Activated T-helper 9 cell treated with anti-CD3 and anti-CD28 coated beads, Interleukin-2, amount 50 U/mL, for 16 hours (primary cell): ENCODE data around the gene CHMP1A.
"Not testable (repeated sequence)": the region's sequence is repeated elsewhere in the genome, so short reads cannot be mapped to it uniquely, and the experiment has no call there.

Source experiments
- DNase-seq: peaks from one replicate; pipeline ENCODE4 v3.0.0-alpha.2; 2020; ENCODE audit warnings: low read depth

CHMP1A gene

DNA sequence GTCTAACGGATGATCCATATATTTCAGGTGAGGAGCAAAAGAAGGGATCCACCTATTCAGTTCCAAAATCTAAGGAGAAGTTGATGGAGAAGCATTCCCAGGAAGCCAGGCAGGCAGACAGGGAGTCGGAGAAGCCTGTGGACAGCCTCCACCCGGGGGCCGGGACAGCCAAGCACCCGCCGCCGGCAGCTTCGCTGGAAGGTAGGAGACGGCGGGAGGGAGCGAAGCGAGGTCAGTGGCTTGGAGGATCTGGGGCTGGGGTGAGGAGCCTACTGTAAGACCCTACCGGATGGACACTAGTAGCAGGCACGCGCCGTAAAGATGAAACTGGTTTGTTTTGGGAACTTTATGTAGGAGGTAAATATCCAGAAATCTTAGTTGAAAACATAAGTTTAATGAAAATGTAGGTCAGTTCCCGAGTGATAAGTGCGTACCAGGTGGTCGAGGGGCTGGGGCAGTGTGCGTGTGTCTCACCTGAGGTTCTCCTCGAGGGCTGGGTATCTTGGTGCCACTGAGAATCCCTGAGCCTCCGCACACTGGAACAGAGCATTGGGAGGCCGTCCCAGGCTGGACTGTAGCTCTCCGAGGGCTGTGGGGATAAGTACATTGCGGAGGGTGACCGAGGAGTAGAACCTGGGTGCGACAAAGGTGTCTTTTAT is 842 bp upstream of the CHMP1A start:
- DNase-seq: no peak

DNA sequence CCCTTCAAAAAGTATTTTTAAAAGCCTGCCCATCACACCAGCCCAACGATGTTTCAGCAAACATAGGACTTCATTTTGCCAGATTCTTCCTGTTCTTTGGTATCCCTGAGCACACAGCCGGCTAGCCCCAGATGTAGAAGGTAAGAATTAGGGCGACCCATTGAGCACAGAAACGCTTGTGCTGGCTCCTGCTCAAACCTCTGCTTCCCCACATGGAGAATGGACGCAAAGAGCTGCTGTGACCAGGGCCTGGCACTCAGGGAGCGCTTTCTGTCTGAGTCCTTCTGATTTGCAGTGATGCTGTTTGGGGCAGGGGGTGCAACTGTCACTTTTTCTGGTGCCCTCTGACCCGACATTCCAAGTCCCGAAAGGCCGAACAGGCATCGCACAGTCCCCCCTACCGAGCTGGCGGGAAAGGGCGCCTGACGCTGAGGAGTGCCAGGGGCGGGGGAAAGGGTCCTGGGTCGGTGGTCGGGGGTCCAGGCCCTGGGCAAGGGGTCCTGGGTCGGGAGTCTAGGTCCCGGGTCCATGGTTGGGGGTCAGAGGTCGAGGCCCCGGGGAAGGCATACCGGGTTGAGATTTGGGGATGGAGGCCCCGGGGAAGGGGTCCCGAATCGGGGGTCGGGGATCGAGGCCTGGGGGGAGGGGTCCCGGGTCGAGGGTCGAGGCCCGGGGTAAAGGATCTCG is 930 bp downstream of the CHMP1A start:
- DNase-seq: no peak

DNA sequence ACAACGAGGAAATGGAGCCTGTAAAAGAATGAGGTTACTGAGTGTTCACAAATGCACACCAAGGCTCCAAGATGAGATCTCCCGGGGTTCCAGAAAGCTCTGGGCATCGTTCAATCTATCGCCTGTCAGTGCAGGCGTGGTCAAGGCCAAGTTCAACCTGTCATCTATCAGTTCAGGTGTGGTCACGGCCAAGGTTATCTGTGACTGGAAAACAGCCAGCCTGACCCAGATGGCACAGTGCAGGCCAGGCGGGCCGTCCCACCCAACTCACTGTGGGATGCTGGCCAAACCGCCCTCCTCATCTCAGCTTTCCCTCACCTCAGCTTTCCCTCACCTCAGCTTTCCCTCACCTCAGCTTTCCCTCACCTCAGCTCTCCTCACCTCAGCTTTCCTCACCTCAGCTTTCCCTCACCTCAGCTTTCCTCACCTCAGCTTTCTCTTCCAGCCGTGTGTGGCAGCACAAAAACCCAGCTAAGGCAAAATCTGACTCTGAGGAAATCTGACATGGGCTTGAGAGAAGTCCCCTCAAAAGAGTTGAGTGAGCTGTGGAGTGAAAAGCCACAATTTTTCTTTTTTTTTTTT is 2.4 kb downstream of the CHMP1A start:
- DNase-seq: no peak

DNA sequence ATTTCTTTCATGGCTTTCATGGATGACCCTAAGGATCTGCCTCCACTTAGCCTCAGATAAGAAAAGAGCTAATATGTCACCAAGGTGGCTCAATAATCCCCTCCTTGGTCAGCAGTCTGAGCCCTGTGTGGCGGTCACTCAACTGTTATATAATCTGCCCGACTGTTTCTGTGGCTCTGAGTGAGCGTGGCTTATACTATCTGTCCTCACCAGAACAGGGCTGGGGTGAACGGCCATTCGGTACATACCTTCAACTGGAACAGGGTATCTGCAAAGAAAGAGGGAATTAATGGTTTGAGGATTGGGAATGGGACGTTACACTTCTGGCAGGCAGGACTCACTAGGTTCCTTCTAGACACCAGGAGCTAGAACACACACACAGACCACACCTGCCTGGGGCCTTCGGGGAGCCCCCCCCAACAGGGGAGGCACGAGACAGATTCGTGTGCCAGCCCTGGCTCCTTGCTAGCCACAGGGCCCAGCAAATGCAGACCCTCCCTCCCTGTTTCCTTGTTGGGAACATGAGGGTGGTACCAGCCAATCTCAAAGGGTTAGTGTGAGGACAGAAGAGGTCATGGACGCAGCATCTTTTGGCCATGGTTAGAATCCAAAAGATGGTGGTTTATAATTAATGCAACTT is 3.7 kb downstream of the CHMP1A start:
- no peak for DNase-seq

DNA sequence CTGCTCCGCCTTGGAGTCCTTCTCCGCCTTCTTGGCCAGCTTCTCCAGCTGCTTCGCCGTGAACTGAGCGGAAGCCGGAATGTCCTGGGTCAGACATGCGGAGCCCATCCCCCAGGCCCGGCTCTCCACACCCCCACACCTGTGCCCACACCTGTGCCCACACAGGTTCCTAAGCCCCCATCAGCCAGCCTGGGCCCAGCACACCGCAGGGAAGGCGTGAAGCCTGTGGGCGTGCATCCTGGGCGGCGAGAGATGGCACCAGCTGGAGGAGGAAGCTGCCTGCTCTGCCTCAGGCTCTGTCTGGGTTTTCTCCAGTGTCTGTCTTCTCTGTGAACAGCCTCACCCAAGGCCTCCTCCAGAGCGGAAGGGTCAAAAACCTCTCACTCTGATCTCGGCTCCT is 5.9 kb downstream of the CHMP1A start:
- no peak for DNase-seq

DNA sequence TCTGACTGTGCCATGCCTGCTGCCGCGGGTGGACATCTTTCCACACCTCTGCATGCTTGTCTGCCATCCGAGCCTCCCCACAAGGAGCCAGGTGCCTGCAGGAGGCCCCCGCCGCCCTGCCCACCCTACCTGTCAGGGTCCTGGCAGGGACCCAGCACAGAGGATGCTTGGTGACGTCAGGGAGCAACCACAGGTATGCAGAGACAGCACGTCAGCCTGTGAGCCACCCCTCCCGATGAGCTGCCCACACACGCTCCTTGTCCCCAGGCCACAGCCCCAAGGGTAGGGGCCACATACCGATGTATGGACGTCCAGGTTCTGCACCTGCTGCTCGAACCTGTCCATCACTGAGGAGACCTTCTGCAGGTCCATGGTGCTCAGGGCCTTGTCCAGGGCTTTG is 10.6 kb downstream of the CHMP1A start:
- DNase-seq: no peak

DNA sequence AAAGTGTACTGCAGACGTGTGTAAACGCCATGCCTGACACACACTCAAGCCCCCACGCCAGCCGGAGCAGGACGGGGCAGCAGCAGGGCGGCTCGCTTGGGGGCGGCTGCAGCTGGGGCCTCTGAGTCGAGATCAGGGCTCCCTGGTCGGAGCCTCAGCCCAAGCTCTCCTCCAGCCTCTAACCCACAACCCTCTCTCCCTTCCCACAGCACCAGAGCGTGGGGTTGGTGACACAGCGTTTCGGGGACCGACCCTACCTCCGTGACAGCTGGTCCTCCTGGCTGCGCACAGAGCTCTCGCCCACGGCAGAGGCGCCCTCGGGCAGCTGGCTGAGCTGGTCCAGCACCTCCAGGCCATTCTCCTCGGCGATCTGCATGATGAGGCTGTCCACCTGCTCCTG is 11.2 kb downstream of the CHMP1A start:
- no peak for DNase-seq

DNA sequence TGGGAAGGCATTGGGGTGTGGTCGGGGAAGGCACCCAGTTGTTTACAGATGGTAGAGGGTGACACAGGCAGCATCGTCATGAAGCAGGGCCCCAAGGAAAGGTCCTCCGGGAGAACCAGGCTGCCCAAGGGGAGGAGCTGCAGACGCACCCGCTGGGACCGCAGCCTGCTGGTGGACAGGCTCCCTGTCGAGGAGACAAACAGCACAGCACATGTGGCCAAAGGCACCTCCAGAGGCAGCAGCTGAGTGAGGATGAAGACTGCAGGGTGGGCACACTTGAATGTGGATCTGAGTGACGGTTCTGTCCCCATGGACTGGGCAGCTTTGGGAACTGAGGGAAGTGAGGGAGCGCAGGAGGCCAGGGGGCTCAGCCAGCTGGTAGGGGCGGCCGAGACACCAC is 12.4 kb downstream of the CHMP1A start:
- DNase-seq: no peak

DNA sequence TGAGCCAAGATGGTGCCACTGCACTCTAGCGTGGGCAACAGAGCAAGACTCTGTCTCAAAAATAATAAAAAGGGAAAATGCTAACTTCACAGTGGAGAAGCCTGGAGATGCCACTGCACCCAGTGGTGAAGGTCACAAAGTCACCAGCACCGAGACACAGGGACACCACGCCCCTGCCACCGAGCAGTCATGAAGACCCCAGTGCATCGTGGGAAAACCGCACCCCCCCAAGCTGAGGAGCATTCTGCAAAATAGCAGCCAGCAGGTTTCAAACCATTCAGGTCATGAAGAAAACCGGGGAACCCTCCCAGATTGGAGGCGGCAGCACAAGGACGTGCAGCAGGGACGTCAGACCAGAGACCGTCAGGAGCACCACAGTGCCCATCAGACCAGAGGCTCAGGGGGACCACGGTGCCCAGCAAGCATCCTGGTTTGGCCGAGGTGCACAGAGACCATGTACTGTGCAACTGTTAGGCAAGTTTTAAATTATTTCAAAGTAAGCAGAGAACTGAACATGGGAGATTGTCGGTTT is 13.7 kb downstream of the CHMP1A start:
- DNase-seq: no peak

DNA sequence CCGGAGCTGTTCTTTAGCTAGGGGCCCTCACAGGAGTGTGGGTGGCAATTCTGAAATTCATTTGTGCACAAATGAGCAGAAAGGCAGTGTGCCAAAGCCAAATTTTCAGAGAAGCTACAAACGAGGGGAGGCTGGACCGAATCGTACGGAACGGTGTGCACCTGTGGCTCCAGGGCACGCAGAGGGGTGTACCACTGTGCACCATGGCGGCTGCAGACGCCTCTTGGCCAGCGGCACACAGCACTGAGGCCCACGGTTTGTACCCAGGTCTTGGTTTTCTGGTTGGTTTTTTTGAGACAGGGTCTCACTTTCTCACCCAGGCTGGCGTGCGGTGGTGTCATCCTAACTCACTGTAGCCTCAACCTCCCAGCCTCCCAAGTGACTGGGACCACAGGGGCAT is 14.9 kb downstream of the CHMP1A start:
- DNase-seq: no peak

DNA sequence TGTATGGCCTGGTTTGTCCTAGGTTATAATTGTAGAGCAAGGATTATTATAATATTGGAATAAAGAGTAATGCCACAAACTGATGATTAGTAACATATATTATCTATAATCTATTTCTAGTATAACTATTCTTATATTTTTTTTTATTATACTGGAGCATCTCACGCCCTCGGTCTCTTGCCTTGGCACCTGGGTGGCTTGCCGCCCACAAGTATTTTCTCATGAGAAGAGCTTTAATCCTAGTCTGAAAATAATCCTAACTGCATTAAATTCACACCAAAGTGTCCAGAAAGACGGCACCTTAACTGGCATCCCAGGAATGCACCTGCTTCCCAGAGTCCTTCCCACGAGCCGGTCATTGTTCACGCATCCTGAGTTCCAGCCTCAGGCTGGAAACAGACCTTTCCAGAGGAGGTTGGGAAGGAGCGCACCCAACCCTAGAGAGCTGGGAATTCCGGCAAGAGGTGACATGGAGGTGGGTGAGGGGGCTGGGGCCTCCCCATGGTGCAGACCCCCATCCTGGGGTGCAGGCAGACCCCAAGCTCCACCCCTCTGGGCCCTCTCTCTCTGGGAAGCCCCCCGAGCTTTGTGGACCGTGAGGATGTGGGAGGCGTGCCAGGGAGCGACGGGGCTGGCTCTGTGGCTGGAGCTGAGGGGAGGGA is 15.9 kb downstream of the CHMP1A start:
- no peak for DNase-seq

DNA sequence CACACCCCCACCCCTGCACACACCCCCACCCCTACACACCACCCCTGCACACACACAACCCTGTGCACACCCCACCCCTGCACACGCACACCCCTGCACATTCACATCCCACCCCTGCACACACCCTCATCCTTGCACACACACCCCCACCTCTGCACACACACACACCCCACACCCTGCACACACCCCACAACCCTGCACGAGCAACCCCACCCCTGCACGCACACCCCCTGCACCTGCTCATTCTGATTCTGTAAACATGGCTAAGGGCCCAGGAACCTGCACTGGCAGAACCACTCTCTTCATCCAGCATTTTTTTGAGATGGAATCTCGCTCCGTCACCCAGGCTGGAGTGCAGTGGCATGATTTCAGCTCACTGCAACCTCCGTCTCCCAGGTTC is 18.1 kb downstream of the CHMP1A start:
- DNase-seq: no peak

DNA sequence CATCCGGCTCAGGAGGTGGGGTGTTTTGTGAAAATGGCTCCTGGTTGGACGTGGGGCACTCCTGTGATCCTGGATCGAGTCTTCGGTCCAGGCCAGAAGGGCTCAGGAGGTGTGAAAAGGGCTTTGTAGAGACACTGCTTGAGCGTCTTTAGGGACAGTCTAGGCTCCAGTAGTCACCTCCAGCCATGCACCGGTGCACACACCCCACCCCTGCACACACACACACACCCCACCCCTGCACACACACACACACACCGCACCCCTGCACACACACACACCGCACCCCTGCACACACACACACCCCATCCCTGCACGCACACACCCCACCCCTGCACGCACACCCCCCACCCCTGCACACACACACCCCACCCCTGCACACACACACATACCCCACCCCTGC is 19.1 kb downstream of the CHMP1A start:
- no peak for DNase-seq

DNA sequence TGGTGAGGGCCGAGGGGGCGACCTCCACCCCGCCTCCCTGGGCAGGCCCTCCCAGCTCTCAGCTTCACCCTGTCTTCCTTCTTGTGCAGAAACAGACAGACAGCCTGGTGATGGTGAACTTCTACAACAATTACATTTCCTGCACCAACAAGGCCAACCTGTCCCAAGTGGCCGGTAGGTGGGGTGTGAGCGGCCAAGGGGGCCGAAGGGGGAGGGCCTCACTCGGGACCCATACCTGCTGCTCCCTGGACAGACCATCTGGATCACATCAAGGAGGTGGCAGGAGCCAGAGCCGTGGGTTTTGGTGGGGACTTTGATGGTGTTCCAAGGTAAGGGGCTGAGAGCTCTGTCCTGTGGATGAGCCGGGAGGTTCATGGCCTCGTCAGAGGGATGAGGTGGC is 20.1 kb downstream of the CHMP1A start:
- no peak for DNase-seq

DNA sequence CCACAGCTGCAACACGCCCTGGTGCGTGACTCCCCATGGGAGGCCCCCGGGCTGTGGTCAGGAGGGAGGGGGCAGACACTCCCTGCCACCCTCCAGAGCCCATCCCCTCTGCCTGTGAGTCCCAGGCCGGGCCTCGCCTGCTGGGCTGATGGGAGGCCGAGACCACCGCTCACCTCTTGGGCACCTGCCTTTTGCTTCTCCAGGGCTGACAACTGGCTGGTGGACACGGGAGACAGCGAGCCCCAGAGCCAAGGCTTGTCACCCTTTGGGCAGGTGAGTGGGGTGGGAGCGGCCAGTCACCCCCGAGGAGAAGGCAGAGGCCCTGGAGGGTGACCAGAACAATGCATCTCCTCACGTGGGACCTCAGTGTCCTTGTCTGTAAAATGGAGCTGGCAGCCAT is 20.8 kb downstream of the CHMP1A start:
- no peak for DNase-seq

DNA sequence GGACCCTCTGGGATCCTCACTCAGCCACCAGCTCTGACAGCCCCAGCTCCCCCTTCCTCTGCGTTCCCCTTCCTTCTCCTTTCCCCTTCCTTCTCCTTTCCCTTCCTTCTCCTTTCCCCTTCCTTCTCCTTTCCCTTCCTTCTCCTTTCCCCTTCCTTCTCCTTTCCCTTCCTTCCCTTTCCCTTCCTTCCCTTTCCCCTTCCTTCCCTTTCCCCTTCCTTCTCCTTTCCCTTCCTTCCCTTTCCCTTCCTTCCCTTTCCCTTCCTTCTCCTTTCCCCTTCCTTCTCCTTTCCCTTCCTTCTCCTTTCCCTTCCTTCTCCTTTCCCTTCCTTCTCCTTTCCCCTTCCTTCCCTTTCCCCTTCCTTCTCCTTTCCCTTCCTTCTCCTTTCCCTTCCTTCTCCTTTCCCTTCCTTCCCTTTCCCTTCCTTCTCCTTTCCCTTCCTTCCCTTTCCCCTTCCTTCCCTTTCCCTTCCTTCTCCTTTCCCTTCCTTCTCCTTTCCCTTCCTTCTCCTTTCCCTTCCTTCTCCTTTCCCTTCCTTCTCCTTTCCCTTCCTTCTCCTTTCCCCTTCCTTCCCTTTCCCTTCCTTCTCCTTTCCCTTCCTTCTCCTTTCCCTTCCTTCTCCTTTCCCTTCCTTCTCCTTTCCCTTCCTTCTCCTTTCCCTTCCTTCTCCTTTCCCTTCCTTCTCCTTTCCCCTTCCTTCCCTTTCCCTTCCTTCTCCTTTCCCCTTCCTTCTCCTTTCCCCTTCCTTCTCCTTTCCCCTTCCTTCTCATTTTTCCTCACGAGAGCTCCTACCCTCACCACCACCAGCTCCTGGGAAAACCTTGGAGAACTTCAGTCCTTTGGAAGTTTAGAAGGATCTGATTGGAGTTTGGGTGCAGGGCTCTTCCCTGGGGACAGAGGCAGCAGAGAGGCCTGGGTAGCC is 22.8 kb downstream of the CHMP1A start:
- DNase-seq: not testable (repeated sequence)

DNA sequence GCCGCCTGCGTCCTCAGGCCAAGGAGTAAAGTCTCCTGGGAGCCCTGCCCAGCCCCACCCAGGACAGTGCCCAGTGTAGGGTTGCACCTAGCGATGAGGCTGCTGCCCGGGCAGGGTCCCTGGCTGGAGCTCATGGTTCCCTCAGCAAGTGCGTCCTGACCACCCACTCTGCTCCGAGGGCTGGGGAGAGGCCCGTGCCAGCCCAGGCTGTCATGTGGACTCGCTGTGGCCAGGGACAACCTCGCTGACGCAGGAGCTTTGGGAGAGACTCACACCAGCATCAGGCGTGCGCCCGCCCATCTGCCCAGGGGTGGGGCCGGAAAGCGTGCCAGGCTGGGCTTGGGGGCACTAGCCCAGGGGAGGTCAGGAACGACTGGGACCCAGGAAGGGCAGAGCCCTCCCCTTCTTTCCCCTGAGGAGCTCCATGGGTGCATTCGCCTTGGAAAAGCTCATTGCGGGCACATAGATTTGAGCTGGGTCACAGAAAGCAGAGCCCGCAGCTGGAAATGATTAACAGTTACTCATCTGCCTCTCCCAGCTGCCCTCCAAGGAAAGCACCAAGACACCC is 24.4 kb downstream of the CHMP1A start:
- DNase-seq: no peak

DNA sequence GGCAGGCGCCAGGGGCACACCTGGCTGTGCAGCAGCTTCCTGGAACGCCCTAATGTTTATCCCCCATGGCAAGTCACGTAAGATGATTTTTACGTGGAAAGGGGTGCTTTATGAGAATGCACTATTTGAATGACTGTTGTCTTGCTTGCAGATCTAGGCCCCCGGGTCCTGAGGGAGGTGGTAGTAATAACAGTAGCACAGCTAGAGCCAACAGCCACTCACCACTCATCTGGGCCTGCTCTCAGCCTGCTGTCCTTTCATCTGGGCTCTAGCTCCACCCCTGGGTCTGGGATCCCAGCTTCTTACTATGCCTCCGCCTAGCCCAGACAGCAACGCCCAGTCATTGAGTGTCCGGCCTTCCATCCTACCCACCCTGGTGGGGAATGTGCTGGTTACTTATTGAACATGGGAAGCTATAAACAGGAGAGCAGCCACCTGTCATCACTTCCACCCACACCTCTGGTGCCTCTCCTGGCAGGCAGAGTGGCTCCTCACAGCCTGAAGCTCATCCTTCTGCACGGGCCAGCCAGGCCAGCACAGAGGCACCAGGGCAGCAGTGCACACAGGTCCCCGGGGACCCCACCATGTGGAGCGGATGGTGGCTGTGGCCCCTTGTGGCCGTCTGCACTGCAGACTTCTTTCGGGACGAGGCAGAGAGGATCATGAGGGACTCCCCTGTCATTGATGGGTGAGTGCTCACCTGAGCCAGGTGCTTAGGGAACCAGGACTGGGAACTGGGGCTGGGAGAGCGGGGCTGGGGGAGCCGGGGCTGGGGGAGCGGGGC is 27.5 kb downstream of the CHMP1A start:
- DNase-seq: no peak

DNA sequence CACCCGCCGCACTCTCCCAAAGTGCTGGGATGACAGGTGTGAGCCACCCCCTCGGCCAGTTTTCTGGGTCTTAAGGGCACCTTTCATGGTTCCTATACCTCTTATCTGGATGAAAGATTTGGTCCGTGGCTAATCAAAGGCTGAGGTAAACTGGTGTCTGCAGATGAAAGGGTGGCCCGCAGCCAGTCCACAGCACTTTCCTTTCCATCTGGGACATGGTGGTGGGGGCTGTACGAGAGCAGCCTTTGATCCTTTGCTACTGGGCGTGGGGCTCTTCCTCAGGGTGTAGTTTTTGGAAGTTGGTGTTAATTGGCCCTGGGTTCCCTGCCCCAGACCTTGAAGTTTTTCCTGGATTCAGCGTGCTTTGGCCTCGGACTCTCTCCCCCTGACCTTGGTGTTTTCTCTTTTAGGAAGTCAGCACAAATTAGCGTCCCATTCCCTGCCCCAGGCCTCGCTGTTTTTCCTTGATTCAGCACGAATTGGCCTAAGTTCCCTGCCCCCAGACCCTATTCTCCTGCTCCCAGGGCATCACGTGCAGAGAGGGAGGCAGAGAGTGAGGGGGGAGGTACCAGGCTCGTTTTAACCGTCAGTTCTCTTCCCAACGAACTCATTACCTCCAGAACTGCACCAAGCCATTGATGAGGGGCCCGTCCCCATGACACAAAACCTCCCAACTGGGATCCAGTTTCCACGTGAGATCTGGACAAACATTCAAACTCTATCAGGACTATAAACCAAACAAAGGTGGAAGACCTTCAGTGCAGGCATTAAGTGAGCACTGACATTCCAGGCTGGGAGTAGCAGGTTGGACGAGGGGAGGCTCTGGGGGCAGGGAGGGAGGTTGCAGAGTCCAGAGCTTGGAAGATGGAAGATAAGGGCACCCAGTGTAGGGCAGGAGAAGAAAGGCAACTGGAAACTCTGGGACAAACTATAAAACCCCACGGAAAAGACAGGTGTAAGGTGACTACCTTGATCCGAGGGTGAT is 32.4 kb downstream of the CHMP1A start:
- DNase-seq: no peak
